Cardiac atrium fibroblast (primary cell): ENCODE measurements around the gene NTMT2. TPM values are rescaled to one million over a fixed set of nuclear protein-coding genes. Genes with fewer than 3 reads are reported as not detected.

Source experiments
- total RNA-seq: library from RNA; depleted of rRNA; stranded (reverse); fragments of >200 nt; gene quantifications from 2 replicates; pipeline ENCODE4 v1.2.3, GENCODE V29; 2015

NTMT2 gene
- total RNA-seq, result not detected in 2 replicates

DNA sequence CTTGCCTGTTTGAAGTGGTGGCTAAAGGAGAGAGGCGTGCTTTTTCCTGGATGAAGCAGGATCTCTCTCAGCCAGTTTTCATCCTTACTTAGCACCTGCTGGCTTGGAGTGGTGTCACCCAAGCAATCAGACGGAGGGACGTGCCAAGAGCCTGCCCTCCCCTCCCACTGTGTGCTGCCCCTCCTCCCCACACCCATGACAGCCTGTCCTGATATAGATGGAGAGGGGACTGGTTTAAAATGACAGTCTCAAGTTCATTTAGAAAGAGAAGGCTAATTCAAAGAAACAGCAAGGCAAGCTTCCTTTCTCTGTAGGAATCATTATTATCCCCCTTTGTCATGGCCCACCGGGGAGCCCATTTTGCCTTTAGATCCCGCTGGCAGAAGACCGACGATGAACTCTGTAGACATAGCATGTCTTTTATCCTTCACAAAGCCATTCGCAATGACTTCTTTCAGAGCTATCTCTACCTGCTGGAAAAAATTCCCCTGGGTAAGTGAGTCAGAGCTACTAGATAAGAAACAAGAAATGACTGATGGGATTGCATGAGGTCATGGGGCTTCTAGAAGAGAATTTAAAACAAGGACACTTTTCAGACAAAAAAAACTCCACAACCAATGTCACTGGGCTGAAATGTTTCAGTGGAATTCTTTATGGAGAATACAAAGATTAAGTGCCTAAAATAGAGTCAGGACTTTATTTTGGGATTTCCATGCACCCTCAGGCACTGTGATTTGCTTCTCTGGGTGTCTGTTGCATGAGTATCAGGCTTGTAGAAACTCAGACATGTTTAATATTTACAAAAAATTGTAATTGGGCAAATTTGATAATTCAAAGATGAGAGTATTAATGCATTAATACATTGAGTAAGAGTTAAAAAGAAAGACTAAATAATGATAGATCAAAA lies at the start of gene NTMT2:
Gene NTMT2 (plus strand): TSS at position 190 of the 907 bp plus-strand sequence. CDS start 149 bp downstream, at position 339.

Other genes starting within 250 kb of the NTMT2 start
- 18.1 and 18.4 TPM in 2 replicates for gene KIFAP3, start 71.3 kb upstream of the NTMT2 start, total RNA-seq